ENCODE measurements around the gene GASK1A.

Gene GASK1A

DNA sequence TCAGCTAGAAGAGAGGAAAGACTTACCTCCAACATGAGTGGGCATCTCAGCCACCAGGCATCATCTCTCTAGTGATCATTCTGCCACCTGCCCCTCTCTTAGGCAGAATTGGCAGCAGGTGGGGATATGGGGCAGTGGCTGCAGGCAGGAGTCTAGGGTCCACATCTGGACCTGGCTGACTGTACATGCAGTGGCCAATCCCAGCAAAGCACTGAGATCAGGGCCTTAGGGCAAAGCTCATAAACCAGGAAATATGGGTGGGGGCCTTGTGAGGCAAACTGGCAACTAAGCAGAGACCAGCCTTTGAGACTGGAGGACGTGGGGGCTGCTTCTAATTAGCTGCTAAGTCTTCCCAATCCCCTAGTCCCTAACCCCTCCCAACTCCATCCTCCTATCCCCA, 113.9 kb downstream of the GASK1A start:
- DNase-seq = no peak

DNA sequence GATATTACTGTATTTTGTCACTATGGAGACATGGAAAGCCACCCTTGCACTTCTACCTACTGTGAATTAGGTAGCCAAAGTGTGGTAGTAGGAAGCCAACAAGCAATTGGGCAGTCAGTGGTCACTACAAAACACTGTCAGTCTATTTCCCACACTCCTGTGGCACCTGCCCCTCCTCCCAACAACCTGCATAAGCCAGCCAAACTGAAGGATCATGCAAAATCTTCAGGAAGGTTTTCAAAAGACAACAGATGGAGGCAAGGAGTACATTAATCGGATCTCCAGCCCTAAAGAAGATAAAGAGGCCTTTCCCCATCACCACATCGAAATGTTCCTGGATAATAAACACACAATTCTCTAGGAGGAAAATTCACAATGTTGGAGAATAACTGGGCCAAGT, 114.9 kb downstream of the GASK1A start:
- DNase-seq = no peak

DNA sequence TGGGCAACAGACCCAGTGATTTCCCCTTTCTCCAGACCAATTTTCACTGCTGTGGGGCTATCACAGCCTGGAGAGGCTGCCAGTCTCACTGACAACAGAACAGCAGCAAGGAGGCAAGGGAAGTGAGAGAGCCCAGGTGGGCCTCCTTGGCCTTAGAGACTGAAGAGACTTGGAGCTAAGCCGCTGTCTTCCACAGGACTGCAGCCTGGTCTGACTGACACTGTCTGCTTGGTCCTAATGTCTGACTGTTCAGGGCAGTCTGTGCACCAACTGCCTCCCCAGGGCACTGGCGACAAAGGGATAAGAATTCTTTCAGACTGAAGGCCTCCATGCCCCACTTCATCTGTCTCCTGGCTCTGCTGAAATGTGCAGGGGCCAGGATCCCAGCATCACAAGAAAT, 115.3 kb downstream of the GASK1A start:
- DNase-seq = no peak

DNA sequence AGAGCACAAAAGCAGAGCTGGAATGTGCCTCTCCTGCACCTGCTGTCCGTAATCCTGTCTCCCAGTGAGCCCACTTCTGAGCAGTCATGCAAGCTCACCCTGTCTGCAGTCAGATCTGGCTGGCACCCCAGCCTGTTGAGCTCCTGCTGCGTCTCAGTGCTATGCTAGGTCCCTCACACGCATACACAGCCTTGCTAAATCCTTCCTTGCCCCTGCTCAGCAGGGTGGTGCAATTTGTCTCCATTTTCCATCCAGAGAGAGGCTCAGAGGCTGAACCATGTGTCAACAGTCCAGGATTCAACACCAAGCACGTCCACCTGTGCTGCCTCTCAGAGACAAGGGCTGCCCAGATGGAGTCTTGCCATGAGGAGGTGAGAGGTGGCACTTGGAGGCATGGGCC, 115.7 kb downstream of the GASK1A start:
- DNase-seq = no peak

DNA sequence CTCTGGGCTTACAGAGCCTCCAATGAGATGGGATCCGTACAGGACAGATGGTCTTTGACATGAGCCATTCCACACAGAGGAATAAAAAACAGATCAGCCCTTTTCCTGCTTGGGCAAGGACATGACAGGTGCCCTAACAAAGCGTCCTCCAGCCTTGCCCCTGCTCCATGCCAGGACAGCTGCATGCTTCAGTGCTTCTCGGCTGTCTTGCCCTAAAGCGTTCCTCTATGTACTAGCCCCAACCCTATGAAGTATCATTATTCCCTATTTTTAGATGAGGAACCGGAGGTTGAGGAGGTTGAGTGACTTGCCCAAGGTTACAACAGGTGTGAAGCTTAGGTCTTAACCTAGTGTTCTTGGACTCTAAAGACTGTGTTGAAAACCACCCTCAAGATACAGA, 116.3 kb downstream of the GASK1A start:
- DNase-seq = no peak

DNA sequence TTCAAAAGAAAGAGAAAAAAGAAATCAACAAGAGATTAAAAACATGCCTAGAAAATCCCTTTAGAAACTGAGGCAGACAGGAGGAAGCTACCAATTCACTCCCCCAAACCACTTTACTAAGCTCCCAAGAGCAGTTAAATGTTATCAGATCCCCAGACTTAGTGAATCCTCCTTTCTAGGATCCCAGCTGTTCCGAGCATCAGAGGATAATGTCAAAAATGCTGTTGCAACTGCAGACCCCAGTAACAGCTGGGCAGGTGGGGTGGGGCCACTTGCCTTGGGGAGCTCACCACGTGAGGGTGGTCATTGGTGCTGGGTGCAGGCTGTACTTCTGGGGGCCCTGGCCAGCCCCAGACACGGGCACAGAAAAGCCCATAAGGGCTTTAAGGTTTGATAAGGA, 117.7 kb downstream of the GASK1A start:
- DNase-seq = no peak

DNA sequence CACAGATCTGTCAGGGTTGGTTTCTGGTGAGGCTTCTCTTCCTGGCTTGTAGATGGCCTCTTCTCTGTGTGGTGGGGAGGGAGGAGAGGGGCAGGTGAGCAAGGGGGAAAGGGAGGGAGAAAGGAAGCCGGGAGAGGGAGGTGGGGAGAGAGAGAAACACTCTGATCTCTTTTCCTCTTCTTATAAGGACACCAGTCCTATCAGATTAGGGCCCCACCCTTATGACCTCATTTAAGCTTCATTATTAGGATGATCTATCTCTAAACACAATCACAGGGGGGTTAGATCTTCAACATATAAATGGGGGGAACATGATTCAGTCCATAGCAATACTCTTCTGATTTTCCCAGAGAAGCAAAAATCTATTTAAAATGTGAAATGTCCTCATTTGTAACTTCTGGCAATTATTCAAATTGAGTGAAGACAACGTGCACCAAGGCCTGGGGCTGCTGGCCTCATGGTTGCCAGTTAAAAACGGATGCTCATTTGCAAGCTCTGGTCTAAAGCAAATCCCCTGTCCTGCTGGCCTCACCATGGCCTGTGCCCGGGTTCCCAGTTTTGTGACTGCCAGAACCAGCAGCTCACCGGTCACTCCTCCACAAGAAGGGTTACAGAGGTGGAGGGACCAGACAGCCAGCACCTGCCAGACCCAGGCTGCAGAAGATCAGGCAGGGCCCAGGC, 118.4 kb downstream of the GASK1A start:
- no peak for DNase-seq

DNA sequence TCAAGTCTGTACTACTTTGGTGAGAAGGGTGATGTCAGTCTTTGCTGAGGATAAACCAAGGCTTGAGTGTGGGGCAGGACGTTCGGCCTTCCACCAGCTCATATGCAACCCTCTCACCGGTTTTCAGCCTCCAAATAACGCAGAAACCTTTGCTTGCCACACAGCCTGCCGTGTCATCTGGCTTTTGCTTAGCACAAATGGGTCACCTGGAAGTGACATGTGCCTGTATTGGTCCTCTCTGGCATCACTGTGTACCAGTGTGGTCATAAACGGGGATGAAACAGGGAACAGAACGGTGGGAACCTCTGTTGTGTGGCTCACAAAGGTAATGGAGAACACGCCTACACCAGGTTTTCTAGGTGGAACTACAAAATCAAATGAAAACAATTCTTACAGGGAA, 119.7 kb downstream of the GASK1A start:
- DNase-seq = no peak

DNA sequence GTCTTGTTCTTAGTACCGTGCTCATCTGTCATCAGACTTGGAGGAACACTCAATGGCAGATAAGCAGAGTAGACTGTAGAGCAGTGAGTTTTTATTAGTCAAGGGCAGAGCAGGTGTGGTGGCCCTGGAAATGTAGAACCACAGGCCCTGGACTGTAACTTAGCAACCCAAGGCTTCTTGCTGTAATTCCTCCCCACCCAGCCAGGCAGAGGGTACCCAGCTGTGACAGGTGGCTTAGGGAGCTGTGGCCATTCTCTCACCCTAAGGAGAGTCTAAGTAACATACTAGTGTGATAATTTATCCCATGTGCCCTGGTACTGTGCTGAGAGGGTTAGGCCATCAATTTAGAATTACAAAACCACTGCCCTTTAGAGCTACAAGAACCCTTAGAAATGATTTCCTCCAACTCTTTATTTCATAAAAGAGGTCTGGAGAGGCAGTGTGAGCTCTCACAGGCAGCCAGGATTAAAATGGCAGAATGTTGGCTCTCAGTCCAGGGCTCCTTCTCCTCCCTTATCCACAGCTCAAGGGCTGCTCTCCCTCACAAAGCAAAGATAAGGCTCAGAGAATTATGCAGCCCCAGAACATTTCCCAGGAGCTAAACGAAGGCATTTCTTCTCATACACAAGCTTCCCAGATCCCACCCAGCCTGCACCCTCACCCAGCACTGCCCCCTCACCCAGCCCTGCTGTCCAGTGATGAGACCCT, 123.8 kb downstream of the GASK1A start:
- DNase-seq = peak; percentile 27

DNA sequence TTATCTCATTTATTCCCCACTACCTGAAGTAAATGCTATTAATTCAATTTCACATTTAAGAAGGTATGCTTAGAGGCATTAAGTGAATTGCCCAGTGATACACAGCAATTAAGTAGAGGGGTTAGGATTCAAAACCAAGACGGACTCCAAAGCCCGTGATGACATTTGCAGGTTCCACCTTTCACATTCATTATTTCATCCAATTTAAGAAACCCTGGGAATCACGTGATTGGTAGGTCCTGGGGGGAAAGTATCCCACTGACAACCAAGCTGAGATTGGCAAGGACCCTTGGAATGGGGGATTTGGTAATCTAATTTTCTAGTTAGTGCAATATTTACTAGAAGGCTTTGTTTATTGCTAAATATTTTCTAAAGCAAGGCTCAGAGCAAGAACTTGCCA, 124.9 kb downstream of the GASK1A start:
- DNase-seq = no peak

DNA sequence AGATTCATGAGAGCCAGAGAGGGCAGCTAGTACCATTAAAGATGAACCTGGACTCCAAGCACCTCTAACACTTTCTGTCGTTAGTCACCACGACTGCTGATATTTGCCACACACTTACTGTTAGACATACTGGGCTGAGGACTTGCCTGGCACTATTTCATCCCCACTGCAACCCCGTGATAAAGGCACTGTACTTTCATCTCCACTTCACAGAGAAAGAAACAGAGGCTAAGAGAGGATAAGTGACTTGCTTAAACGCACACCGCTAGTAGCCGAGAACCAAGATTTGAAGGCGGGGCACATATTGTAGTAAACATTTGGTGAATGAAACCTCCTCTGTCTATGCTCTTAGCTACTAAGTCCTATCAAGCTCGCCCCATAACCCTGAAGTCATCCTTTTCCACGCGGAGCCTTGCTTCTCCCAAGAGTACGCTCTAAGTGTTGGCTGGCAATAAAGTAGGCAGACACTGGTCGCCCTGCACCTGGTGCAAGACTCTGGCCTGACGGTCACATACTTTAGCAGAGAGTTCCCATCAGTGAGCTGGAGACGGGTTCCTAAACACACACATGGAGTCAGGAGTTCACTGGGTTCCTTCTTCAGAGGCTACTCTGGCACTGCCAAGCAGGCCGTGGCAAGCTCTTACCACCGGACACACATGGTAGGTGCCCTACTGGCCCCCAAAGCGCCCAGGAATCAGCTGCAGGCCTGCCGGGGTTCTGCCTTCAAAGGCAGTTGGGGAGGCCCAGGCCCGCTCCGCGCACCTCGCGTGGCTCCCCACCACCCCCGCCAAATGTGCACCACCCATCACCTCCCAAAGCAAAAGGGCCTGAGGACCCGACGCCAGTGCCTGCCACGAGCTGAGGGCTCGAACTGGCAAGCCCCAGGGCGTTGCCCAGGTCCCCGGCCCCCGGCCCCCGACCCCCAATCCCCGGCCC, 125.8 kb downstream of the GASK1A start:
- DNase-seq = no peak

DNA sequence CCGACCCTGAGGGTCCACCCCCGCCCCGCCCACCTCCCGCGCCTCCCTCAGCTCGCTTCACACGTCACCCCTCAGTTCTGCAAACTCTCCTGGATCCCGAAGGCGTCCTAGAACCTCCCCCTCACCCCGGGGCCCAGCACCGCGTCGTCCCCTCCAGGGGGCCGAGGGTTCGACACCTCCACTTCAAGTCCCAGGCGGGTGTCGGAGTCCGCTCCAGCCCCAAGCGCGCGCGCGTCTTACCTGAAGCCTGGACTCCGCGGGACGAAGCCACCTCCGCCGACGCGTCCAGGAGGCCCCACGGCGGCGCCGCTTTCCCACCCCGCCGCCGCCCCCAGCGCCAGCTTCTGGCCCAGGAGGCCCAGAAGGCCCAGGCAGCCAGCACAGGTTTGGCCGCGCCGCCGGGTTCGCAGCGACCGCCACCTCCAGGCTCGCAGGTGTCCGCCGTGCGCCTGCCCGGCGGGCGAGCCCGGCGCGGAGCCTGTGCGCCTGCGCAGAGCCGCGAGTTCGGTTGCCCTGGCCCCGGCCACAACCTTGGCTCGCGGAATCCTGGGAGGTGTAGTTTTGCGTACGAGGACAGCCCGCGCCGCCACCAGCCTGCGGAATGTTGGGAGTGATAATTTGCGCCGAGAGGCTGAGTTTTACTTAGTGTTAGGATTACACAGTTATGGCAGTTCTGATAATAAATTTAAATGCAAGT, 126.6 kb downstream of the GASK1A start, which contains the start of gene POMGNT2:
Gene POMGNT2, minus strand, starts transcription at position 484 of the 697 bp plus-strand sequence. CDS start 24,648 bp downstream, outside the sequence.
- peak; percentile 43 for DNase-seq

DNA sequence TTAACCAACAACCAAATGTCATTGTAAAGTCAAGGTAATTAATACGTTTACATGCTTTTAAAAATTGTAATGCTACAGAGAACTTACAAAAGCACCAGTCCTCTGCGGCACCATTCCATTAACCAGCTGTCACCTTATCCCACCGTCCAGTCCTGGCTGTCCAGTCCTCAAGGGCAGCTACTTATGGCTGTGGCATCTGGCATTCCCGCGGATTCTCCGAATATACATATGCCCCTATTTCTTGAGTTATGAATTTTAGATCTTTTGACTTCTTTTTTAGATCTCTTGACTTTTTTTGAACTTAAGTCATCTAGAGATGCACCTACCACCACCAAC, 127.2 kb downstream of the GASK1A start:
- DNase-seq = no peak

Measured in DMS79 treated with DMSO at 0.1 percent for 48 hours (cell line).